Measurements from ENCODE around the gene ROR1. TPM values are rescaled to one million over a fixed set of nuclear protein-coding genes. Genes with fewer than 3 reads are reported as not detected.

ROR1 gene
- total and polyA plus RNA-seq, 8 donors: 25.5 to 95.8 (median 83.0) TPM

DNA sequence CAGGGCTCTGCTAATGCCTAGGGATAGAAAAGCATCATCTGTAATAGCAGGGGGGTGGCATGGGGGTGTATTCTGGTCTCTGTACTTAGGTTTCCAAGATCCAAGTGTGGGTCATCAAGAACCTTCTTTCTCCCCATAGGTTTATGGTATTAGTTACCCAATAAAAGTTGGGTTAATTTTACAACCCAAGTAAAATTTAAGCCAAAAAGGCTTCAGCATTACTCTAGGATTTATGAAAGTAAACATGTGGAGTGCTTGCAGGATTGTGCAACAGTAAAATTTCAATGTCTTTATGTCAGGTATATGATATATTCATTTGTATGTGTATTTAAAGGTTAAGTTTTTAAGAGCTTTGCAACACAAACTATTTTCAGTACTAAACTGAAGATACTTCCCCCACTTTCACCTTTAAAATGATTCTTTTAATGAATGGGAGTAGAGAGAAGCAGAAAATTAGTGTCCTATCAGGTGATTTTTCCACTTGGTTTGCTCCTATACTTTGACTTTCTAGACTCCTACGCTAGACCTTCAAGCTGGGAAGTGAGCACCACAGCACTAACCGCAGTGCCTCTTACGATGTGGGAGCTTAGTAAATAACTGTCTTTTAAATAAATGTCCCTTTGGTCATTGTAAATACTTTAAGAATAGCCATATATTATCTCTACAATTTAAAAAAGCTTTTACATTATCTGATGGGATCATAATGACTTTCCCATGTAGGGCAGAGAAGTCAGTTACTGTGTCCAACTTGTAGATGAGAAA lies 361.8 kb downstream of the ROR1 start:
- no peaks in the 10 kb centered on the region for H3K36me3 ChIP-seq
- no peak overlapping the region for H3K27ac ChIP-seq
- intact Hi-C loops (cut with DNase I): no loop called here
- H3K27me3 ChIP-seq: no peaks in the 10 kb centered on the region
- no peak for TF ChIP-seq CTCF (IDR thresholded peaks at IDR 0.05)
- ATAC-seq: peak; percentile 25
- H3K9me3 ChIP-seq: no peaks in the 10 kb centered on the region
- H3K4me1 ChIP-seq: peaks cover 0 to 8% of the 10 kb centered on the region in 2 donors
- no peak for DNase-seq
- no peak overlapping the region for H3K4me3 ChIP-seq

DNA sequence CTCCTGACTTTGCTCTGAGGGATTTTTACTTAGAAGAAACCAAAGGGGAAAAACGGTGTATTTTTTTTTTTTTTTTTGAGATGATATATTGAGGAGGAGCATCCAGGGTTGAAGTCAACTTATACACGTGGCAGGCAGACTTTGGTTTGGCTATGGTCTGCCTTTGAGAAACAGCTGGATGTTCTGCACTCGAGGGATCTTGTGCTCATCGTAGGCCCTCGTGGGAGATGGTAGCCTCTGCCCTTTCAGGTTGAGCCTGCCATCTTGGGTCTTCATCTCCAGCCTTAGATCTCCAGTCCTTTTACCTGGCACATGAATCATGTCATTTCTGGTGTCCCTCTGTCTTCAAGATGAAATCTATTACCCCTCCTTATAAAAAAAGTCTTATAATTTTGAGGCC lies 362.5 kb downstream of the ROR1 start:
- H3K27me3 ChIP-seq: no peaks in the 10 kb centered on the region
- H3K4me1 ChIP-seq: peaks cover 0 to 8% of the 10 kb centered on the region in 2 donors
- ATAC-seq (no peak), DNase-seq (no peak)
- H3K9me3 ChIP-seq: no peaks in the 10 kb centered on the region
- intact Hi-C loops (cut with DNase I): no loop called here
- H3K4me3 ChIP-seq: no peak overlapping the region
- H3K27ac ChIP-seq: no peak overlapping the region
- no peak for TF ChIP-seq CTCF (IDR thresholded peaks at IDR 0.05)
- H3K36me3 ChIP-seq: no peaks in the 10 kb centered on the region

DNA sequence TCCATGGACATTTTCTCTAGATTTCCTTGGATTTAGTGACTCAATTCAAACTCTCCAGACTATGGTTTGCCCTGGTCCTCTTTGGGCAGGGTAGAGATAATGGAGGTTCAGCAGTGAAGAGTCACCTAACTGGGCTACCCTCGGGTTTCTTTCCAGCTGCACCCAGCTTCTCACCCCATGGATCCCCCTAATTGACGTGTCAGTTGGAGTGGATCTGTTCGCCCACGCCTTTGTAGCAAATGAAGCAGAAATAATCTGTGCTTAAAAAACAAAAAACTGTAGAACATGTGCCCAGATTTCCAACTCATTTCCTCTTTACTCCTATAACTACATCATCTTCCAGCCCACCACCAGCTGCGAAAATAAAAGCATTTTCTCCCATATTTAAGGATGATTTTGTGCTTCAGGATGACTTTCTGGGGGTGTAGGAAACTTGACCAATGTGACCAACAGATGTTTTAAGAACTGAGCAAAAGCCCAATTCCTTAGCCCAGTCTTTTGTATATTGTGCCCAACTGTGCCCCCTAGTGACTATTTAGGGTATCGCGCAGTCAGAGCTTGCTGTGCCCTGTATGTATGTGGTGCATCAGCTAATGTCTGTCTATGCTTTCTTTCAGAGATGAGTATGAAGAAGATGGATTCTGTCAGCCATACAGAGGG lies 363.1 kb downstream of the ROR1 start:
- H3K4me3 ChIP-seq: no peak overlapping the region
- intact Hi-C loops (cut with DNase I): no loop called here
- H3K4me1 ChIP-seq: peaks cover 0 to 8% of the 10 kb centered on the region in 2 donors
- peak overlapping the region in 1 of 2 donors; percentile 15 for H3K27ac ChIP-seq
- no peaks in the 10 kb centered on the region for H3K36me3 ChIP-seq
- no peaks in the 10 kb centered on the region for H3K9me3 ChIP-seq
- TF ChIP-seq CTCF (IDR thresholded peaks at IDR 0.05): peak; percentile 76 to 78
- DNase-seq: peak in 3 of 4 donors; percentile 54 to 84 (median 73)
- ATAC-seq: peak; percentile 94
- no peaks in the 10 kb centered on the region for H3K27me3 ChIP-seq

- Histone ChIP-seq H3K36me3 (no peaks in the 10 kb centered on the region), H3K4me3 (no peak overlapping the region), H3K27ac (no peak overlapping the region), H3K9me3 (no peaks in the 10 kb centered on the region), H3K4me1 (peaks cover 0 to 8% of the 10 kb centered on the region in 2 donors), H3K27me3 (no peaks in the 10 kb centered on the region)
- ATAC-seq (no peak), DNase-seq (no peak)
- intact Hi-C loops (cut with DNase I): no loop called here
- TF ChIP-seq CTCF (IDR thresholded peaks at IDR 0.05): no peak
Observed at GRCh38 chr1:64137412-64137803, 363.6 kb downstream of the ROR1 start.

GRCh38 chr1:64139877-64140276 lies 366.1 kb downstream of the ROR1 start:
- no peak overlapping the region for H3K4me3 ChIP-seq
- H3K4me1 ChIP-seq: peaks cover 0 to 7% of the 10 kb centered on the region in 2 donors
- ATAC-seq (no peak), DNase-seq (no peak)
- H3K27ac ChIP-seq: no peak overlapping the region
- H3K36me3 ChIP-seq: peaks cover 0 to 5% of the 10 kb centered on the region in 2 donors
- H3K27me3 ChIP-seq: no peaks in the 10 kb centered on the region
- TF ChIP-seq CTCF (IDR thresholded peaks at IDR 0.05): no peak
- no peaks in the 10 kb centered on the region for H3K9me3 ChIP-seq
- intact Hi-C loops (cut with DNase I): no loop called here
